ENCODE data around the gene GRID2.

DNA sequence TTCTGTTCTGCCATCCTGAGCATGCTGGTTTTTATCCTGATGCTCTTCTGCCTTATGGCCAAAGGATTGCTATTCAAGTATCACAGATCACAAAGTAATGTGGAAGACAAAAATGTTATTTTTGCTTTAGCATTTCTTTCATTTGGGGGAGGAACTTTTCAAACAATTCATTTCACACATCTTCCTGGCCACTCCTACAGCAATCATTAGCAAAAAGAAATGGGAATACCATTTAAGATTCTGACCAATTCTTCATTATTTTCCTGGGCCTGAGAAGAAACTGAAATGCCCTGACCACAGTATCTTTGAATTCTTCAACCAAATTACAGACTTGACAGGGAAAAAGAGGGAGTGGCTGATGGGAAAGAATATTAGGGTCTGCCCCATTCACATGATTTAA, 38.0 kb upstream of the GRID2 start:
- TF ChIP-seq, protein P1, sequence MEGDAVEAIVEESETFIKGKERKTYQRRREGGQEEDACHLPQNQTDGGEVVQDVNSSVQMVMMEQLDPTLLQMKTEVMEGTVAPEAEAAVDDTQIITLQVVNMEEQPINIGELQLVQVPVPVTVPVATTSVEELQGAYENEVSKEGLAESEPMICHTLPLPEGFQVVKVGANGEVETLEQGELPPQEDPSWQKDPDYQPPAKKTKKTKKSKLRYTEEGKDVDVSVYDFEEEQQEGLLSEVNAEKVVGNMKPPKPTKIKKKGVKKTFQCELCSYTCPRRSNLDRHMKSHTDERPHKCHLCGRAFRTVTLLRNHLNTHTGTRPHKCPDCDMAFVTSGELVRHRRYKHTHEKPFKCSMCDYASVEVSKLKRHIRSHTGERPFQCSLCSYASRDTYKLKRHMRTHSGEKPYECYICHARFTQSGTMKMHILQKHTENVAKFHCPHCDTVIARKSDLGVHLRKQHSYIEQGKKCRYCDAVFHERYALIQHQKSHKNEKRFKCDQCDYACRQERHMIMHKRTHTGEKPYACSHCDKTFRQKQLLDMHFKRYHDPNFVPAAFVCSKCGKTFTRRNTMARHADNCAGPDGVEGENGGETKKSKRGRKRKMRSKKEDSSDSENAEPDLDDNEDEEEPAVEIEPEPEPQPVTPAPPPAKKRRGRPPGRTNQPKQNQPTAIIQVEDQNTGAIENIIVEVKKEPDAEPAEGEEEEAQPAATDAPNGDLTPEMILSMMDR (IDR thresholded peaks at IDR 0.05): no peak
- TF ChIP-seq POLR2A (IDR thresholded peaks at IDR 0.05) (no peak), POLR2AphosphoS5 (IDR thresholded peaks at IDR 0.05; ENCODE audit: insufficient read depth in 1 of 2, low read depth in 1 of 2) (no peak)
